H1 (cell line): ENCODE data around the gene VEPH1. TPM values are rescaled to one million over a fixed set of nuclear protein-coding genes. Genes with fewer than 3 reads are reported as not detected.

Source experiments
- CTCF ChIA-PET: fragments of 300-600 bp; sonication (Branson Sonifier 250); formaldehyde crosslinking; loops from one replicate; lab custom pipeline; 2021; ENCODE audit not compliant: partially characterized antibody; lab: Charles Lee
- POLR2A ChIA-PET: fragments of 300-600 bp; sonication (Branson Sonifier 250); formaldehyde crosslinking; loops from one replicate; lab custom pipeline; 2021; ENCODE audit warnings: inconsistent platforms; ENCODE audit not compliant: partially characterized antibody; lab: Charles Lee
- DNase-seq, 2 experiments: peaks; one replicate each; pipeline versions ENCODE4 v3.0.0 to v3.0.0-alpha.2; 2010 to 2022; ENCODE audit warnings: low spot score in 2 of 2, low read depth in 1 of 2, mixed read lengths in 1 of 2
- FAIRE-seq: peaks from 2 replicates; lab custom pipeline; 2011; peaks lifted over from hg19 to GRCh38; lab: Jason Lieb, UNC
- H2AFZ ChIP-seq: 2 replicates; pipeline ENCODE4 v1.8.1; 2012; ENCODE audit warnings: low read length, inconsistent platforms
- H2AK5ac ChIP-seq: 2 replicates; pipeline ENCODE4 v1.6.1; 2013; ENCODE audit warnings: low read depth, low read length
- H2BK120ac ChIP-seq: replicated peaks from 2 replicates; pipeline ENCODE3; 2013; ENCODE audit warnings: low read depth, low read length, inconsistent platforms
- H2BK12ac ChIP-seq: 2 replicates; pipeline ENCODE4 v1.6.1; 2013; ENCODE audit warnings: low read depth, low read length
- H2BK15ac ChIP-seq: 2 replicates; pipeline ENCODE4 v1.6.1; 2013; ENCODE audit warnings: low read length
- H2BK20ac ChIP-seq: 2 replicates; pipeline ENCODE4 v1.6.1; 2013; ENCODE audit warnings: low read length
- H2BK5ac ChIP-seq: 2 replicates; pipeline ENCODE4 v1.6.1; 2013; ENCODE audit warnings: low read depth, low read length
- H3K14ac ChIP-seq: 2 replicates; pipeline ENCODE4 v1.6.1; 2013; ENCODE audit warnings: inconsistent platforms; ENCODE audit not compliant: insufficient read length
- H3K18ac ChIP-seq: 2 replicates; pipeline ENCODE4 v1.6.1; 2013; ENCODE audit warnings: low read length; ENCODE audit errors: extremely low read depth
- H3K23ac ChIP-seq: 2 replicates; pipeline ENCODE4 v1.6.1; 2013; ENCODE audit warnings: inconsistent platforms; ENCODE audit not compliant: insufficient read length
- H3K23me2 ChIP-seq: 2 replicates; pipeline ENCODE4 v1.6.1; 2013; ENCODE audit warnings: low read depth, low read length
- H3K27ac ChIP-seq: 2 replicates; pipeline ENCODE4 v1.6.1; 2011; ENCODE audit warnings: low read depth, low read length, inconsistent platforms
- H3K27me3 ChIP-seq, 4 experiments: replicated peaks in 1 of 4; 1 replicate in 1 of 4; 2 replicates in 3 of 4; pipeline versions ENCODE4 v1.6.1 to v1.8.1; 2011 to 2013; ENCODE audit warnings: low read length in 3 of 4, mild to moderate bottlenecking in 3 of 4, inconsistent platforms in 2 of 4, mixed read lengths in 2 of 4, moderate library complexity in 1 of 4; ENCODE audit not compliant: control insufficient read depth in 3 of 4, insufficient read depth in 3 of 4; ENCODE audit errors: extremely low read depth in 1 of 4
- H3K36me3 ChIP-seq, 4 experiments: 2 replicates each; pipeline versions ENCODE4 v1.6.1 to v1.8.1; 2011 to 2013; ENCODE audit warnings: mild to moderate bottlenecking in 4 of 4, low read length in 3 of 4, moderate library complexity in 2 of 4, control low read depth in 1 of 4, inconsistent platforms in 1 of 4; ENCODE audit not compliant: insufficient read depth in 4 of 4, control insufficient read depth in 2 of 4
- H3K4ac ChIP-seq: replicated peaks from 2 replicates; pipeline ENCODE3; 2013; ENCODE audit warnings: low read length, low read depth, mixed read lengths, inconsistent platforms; ENCODE audit not compliant: insufficient read length
- H3K4me1 ChIP-seq, 4 experiments: replicated peaks in 1 of 4; 1 replicate in 1 of 4; 2 replicates in 3 of 4; pipeline versions ENCODE4 v1.6.1 to v1.8.1; 2011 to 2013; ENCODE audit warnings: low read length in 3 of 4, inconsistent platforms in 2 of 4, mixed read lengths in 1 of 4; ENCODE audit not compliant: insufficient read depth in 4 of 4, control insufficient read depth in 3 of 4
- H3K4me2 ChIP-seq, 2 experiments: 2 replicates each; pipeline versions ENCODE4 v1.6.1 to v1.8.1; 2011 to 2013; ENCODE audit warnings: low read depth in 2 of 2, low read length in 2 of 2, control low read depth in 1 of 2, inconsistent platforms in 1 of 2, mild to moderate bottlenecking in 1 of 2; ENCODE audit not compliant: insufficient read depth in 1 of 2
- H3K4me3 ChIP-seq, 4 experiments: fragments of 200-600, 300-600 bp in 1 of 4; sonication (generic), shearing (Covaris generic), sonication (Bioruptor Twin) in 1 of 4; 2 replicates each; pipeline versions ENCODE4 v1.5.1 to v1.8.1; 2011 to 2016; ENCODE audit warnings: low read length in 4 of 4, low read depth in 3 of 4, control low read depth in 2 of 4, inconsistent platforms in 2 of 4, mild to moderate bottlenecking in 2 of 4, mixed read lengths in 1 of 4, moderate library complexity in 1 of 4; ENCODE audit not compliant: insufficient read depth in 2 of 4; ENCODE audit errors: extremely low read depth in 1 of 4
- H3K56ac ChIP-seq: replicated peaks from 2 replicates; pipeline ENCODE3; 2013; ENCODE audit warnings: low read depth, mild to moderate bottlenecking, mixed read lengths, low read length, inconsistent platforms; ENCODE audit not compliant: insufficient read length
- H3K79me1 ChIP-seq: 2 replicates; pipeline ENCODE4 v1.6.1; 2013; ENCODE audit warnings: low read depth, low read length, control low read depth
- H3K79me2 ChIP-seq, 2 experiments: 2 replicates each; pipeline versions ENCODE4 v1.6.1 to v1.8.1; 2012 to 2013; ENCODE audit warnings: low read length in 2 of 2, mild to moderate bottlenecking in 2 of 2, inconsistent platforms in 1 of 2; ENCODE audit not compliant: insufficient read depth in 2 of 2, control insufficient read depth in 1 of 2
- H3K9ac ChIP-seq, 4 experiments: replicated peaks in 1 of 4; 1 replicate in 1 of 4; 2 replicates in 3 of 4; pipeline versions ENCODE4 v1.6.1 to v1.8.1; 2011 to 2013; ENCODE audit warnings: low read depth in 3 of 4, low read length in 3 of 4, control low read depth in 2 of 4, mild to moderate bottlenecking in 2 of 4, moderate library complexity in 2 of 4, inconsistent platforms in 1 of 4; ENCODE audit errors: extremely low read depth in 1 of 4
- H3K9me3 ChIP-seq, 2 experiments: 2 replicates each; pipeline versions ENCODE4 v1.6.1 to v1.8.1; 2012 to 2013; ENCODE audit warnings: mild to moderate bottlenecking in 2 of 2, moderate library complexity in 2 of 2, control low read depth in 1 of 2, inconsistent platforms in 1 of 2, low read depth in 1 of 2, low read length in 1 of 2, mixed read lengths in 1 of 2; ENCODE audit not compliant: insufficient read depth in 2 of 2
- H4K20me1 ChIP-seq, 2 experiments: replicated peaks in 1 of 2; 2 replicates each; pipeline versions ENCODE3 to v1.8.1; 2011 to 2013; ENCODE audit warnings: inconsistent platforms in 2 of 2, low read length in 2 of 2, mild to moderate bottlenecking in 1 of 2; ENCODE audit not compliant: insufficient read depth in 2 of 2, control insufficient read depth in 1 of 2
- H4K5ac ChIP-seq: 2 replicates; pipeline ENCODE4 v1.6.1; 2013; ENCODE audit warnings: low read length, low read depth, mixed read lengths, inconsistent platforms; ENCODE audit not compliant: insufficient read length
- H4K8ac ChIP-seq: 2 replicates; pipeline ENCODE4 v1.8.0; 2013; ENCODE audit warnings: mild to moderate bottlenecking, moderate library complexity, low read length, inconsistent platforms; ENCODE audit not compliant: insufficient read depth; ENCODE audit errors: extremely low read depth
- H4K91ac ChIP-seq: replicated peaks from 2 replicates; pipeline ENCODE3; 2013; ENCODE audit warnings: low read length, mixed read lengths, inconsistent platforms; ENCODE audit not compliant: insufficient read length
- BACH1 ChIP-seq: IDR thresholded peaks from 2 replicates; pipeline ENCODE4 v1.6.1; 2012; ENCODE audit warnings: low read length, improper control_type of control experiment
- BRCA1 ChIP-seq: IDR thresholded peaks from 2 replicates; pipeline ENCODE4 v1.6.1; 2012; ENCODE audit warnings: low read depth, low read length, improper control_type of control experiment
- CBX5 ChIP-seq: fragments of 300-800, 300-1000 bp; sonication (generic); IDR thresholded peaks from 2 replicates; pipeline ENCODE4 v1.7.1; 2016; ENCODE audit warnings: antibody characterized with exemption, low read length, low read depth
- CBX8 ChIP-seq: fragments of 300-800, 300-1000 bp; sonication (generic); IDR thresholded peaks from 2 replicates; pipeline ENCODE4 v1.7.1; 2016; ENCODE audit warnings: low read depth, low read length, borderline replicate concordance
- CEBPB ChIP-seq: IDR thresholded peaks from 2 replicates; pipeline ENCODE4 v1.6.1; 2012; ENCODE audit warnings: low read depth, low read length
- GABPA ChIP-seq: IDR thresholded peaks from 2 replicates; pipeline ENCODE4 v1.6.1; 2011; ENCODE audit warnings: mild to moderate bottlenecking, low read length, moderate library complexity, borderline replicate concordance; ENCODE audit not compliant: insufficient read depth
- KDM4A ChIP-seq: IDR thresholded peaks from one replicate; pipeline ENCODE4 v1.7.1; 2012; ENCODE audit warnings: low read depth, mild to moderate bottlenecking, moderate library complexity, low read length, inconsistent platforms; ENCODE audit not compliant: severe bottlenecking
- MAX ChIP-seq: IDR thresholded peaks from 2 replicates; pipeline ENCODE4 v1.6.1; 2012; ENCODE audit warnings: inconsistent platforms
- POU5F1 ChIP-seq: IDR thresholded peaks from 2 replicates; pipeline ENCODE4 v1.6.1; 2011; ENCODE audit warnings: low read depth, mild to moderate bottlenecking, low read length, moderate library complexity
- RFX5 ChIP-seq: IDR thresholded peaks from 2 replicates; pipeline ENCODE4 v1.6.1; 2011; ENCODE audit warnings: low read depth, low read length, improper control_type of control experiment, borderline replicate concordance
- SIN3A ChIP-seq, 2 experiments: IDR thresholded peaks in 1 of 2; conservative IDR thresholded peaks in 1 of 2; 2 replicates each; pipeline ENCODE4 v1.6.1; 2011 to 2012; ENCODE audit warnings: low read length in 2 of 2, improper control_type of control experiment in 1 of 2, low read depth in 1 of 2, mild to moderate bottlenecking in 1 of 2
- SP4 ChIP-seq: IDR thresholded peaks from 2 replicates; pipeline ENCODE4 v1.6.1; 2012; ENCODE audit warnings: low read length, inconsistent platforms
- TAF1 ChIP-seq: IDR thresholded peaks from 2 replicates; pipeline ENCODE4 v1.6.1; 2011; ENCODE audit warnings: mild to moderate bottlenecking, low read depth, low read length
- TBP ChIP-seq: IDR thresholded peaks from 2 replicates; pipeline ENCODE4 v1.6.1; 2011; ENCODE audit warnings: low read depth, low read length, improper control_type of control experiment
- TEAD4 ChIP-seq: IDR thresholded peaks from 2 replicates; pipeline ENCODE4 v1.6.1; 2012; ENCODE audit warnings: low read depth, low read length, inconsistent platforms, mixed read lengths
- WGBS, 2 experiments: shearing (Covaris generic) in 1 of 2; methylation state at CpG; one replicate each; pipeline versions ENCODE4 v1.1.6 to v1.1.7; 2013 to 2015; ENCODE audit warnings: low lambda C conversion rate in 2 of 2, mixed read lengths in 2 of 2, inconsistent platforms in 1 of 2, low coverage in 1 of 2, missing lambda C conversion rate in 1 of 2; ENCODE audit not compliant: insufficient replicate concordance in 2 of 2, insufficient coverage in 1 of 2, insufficient read length in 1 of 2; ENCODE audit errors: extremely low coverage in 1 of 2, missing lambda C conversion rate in 1 of 2; 5-methylcytosine and 5-hydroxymethylcytosine counted together
- polyA plus RNA-seq, 7 experiments: library from polyadenylated mRNA; depleted of rRNA in 3 of 7; stranded (reverse) in 5 of 7; unstranded in 2 of 7; fragments of >200 nt in 5 of 7; fragments of 200-250 nt in 2 of 7; gene quantifications; 1 replicate in 5 of 7; 2 replicates in 1 of 7; 4 replicates in 1 of 7; pipeline versions ENCODE4 v1.2.1 to v1.2.3, GENCODE V29; 2011 to 2013; ENCODE audit warnings: missing spikeins in 2 of 7, mixed read lengths in 2 of 7
- total RNA-seq: library from RNA; stranded (reverse); fragmentation: NEBNext Ultra II Directional; extraction: Animal tissue kit (Norgen Biotek cat#: 25700); gene quantifications from 2 replicates; pipeline ENCODE4 v1.2.1, GENCODE V29; 2021

VEPH1 gene
- total and polyA plus RNA-seq, 2 of the 8 experiments (the other 6 are each of a cell fraction or from before 2014, with no cell fraction given) = 12.0 to 18.3 TPM

GRCh38 chr3:157429708-157430107 lies 73.5 kb downstream of the VEPH1 start:
- H4K91ac ChIP-seq = no peak overlapping the region
- no peak overlapping the region for H2AFZ ChIP-seq
- H2BK120ac ChIP-seq = no peak overlapping the region
- H3K79me1 ChIP-seq = no peaks in the 10 kb centered on the region
- no peak overlapping the region for H3K9ac ChIP-seq
- H3K4ac ChIP-seq = no peak overlapping the region
- no peak overlapping the region for H3K56ac ChIP-seq
- H3K79me2 ChIP-seq = no peaks in the 10 kb centered on the region
- H3K23me2 ChIP-seq = no peaks in the 10 kb centered on the region
- H3K23ac ChIP-seq = no peak overlapping the region
- no peak overlapping the region for H2BK12ac ChIP-seq
- H3K14ac ChIP-seq = no peak overlapping the region
- TF ChIP-seq CBX8 = no peak
- TF ChIP-seq POU5F1 = no peak
- no peak for TF ChIP-seq SP4
- TF ChIP-seq CEBPB = no peak
- no peak for TF ChIP-seq MAX
- no peak for TF ChIP-seq TEAD4
- TF ChIP-seq BACH1 = no peak
- no peak for TF ChIP-seq BRCA1
- no peak for TF ChIP-seq CBX5
- no peak for TF ChIP-seq KDM4A
- TF ChIP-seq GABPA = no peak
- TF ChIP-seq TBP = no peak
- TF ChIP-seq TAF1 = no peak
- TF ChIP-seq RFX5 = no peak
- TF ChIP-seq SIN3A (conservative IDR thresholded peaks at IDR 0.05 in 1 of 2, IDR thresholded peaks at IDR 0.05 in 1 of 2; ENCODE audit: low read depth in 1 of 2, low read length in 2 of 2) = no peak
- no peak overlapping the region for H3K4me2 ChIP-seq
- H3K27ac ChIP-seq = no peak overlapping the region
- no peak overlapping the region for H4K5ac ChIP-seq
- 91% methylated on average over 2 of the region's 2 CpGs; no CpG with 5 or more reads in 1 of the 2 experiments for WGBS, 2 experiments
- H2BK5ac ChIP-seq = no peak overlapping the region
- DNase-seq (no peak), FAIRE-seq (no peak)
- H3K9me3 ChIP-seq = no peaks in the 10 kb centered on the region
- no peak overlapping the region for H2BK15ac ChIP-seq
- H3K36me3 ChIP-seq = peaks cover 0 to 4% (median 0%) of the 10 kb centered on the region in 4 experiments; a peak in 1 of 8 replicates
- H4K8ac ChIP-seq = no peak overlapping the region
- H3K4me1 ChIP-seq = no peaks in the 10 kb centered on the region
- H3K4me3 ChIP-seq = no peak overlapping the region
- H3K27me3 ChIP-seq = no peaks in the 10 kb centered on the region
- ChIA-PET CTCF (no interaction called here), POLR2A (no interaction called here)
- H2AK5ac ChIP-seq = no peak overlapping the region
- peaks cover 0 to 2% of the 10 kb centered on the region in 2 experiments for H4K20me1 ChIP-seq
- H2BK20ac ChIP-seq = no peak overlapping the region
- no peak overlapping the region for H3K18ac ChIP-seq
